ENCODE measurements around the gene DPP3. TPM values are rescaled to one million over a fixed set of nuclear protein-coding genes. Genes with fewer than 3 reads are reported as not detected.

Gene DPP3
- polyA plus RNA-seq, 3 donors: 22.4 to 37.0 (median 26.7) TPM

GRCh38 chr11:66459138-66459778, 21.0 kb upstream of the DPP3 start:
- Histone ChIP-seq H3K79me2 (ENCODE audit: insufficient read depth, low read length) (no peaks in the 10 kb centered on the region), H2AFZ (ENCODE audit: insufficient read depth, low read depth, low read length, poor library complexity, severe bottlenecking) (no peak overlapping the region), H3K4me3 (replicated peaks in 1 of 3; ENCODE audit: low read depth in 2 of 3, low read length in 3 of 3) (no peak overlapping the region), H3K9ac (ENCODE audit: insufficient read depth, low read length, poor library complexity, severe bottlenecking) (no peak overlapping the region), H3K9me3 (replicated peaks in 1 of 2; ENCODE audit: control insufficient read depth in 1 of 2, insufficient read depth in 1 of 2, low read length in 2 of 2) (peaks cover 0 to 4% of the 10 kb centered on the region in 2 donors), H3K36me3 (replicated peaks in 1 of 2; ENCODE audit: control insufficient read depth in 1 of 2, insufficient read depth in 2 of 2, low read length in 2 of 2) (no peaks in the 10 kb centered on the region), H3K4me1 (ENCODE audit: control insufficient read depth in 1 of 2, insufficient read depth in 2 of 2, low read length in 2 of 2) (peaks cover 35 to 39% of the 10 kb centered on the region in 2 donors), H3K27ac (ENCODE audit: low read depth in 1 of 2, low read length in 2 of 2) (peak overlapping the region in 1 of 2 donors; percentile 20), H3K4me2 (replicated peaks; ENCODE audit: extremely low read depth, low read length, poor library complexity, severe bottlenecking) (peak overlapping the region; percentile 11), H3K27me3 (ENCODE audit: control insufficient read depth in 2 of 2, insufficient read depth in 2 of 2, low read length in 2 of 2) (peaks cover 0 to 7% of the 10 kb centered on the region in 2 donors), H4K20me1 (ENCODE audit: insufficient read depth, low read length) (no peaks in the 10 kb centered on the region)
- Mint-ChIP-seq H3K27ac (peak overlapping the region in 6 of 7 donors; percentile 14 to 64 (median 24)), H3K4me1 (peaks cover 38% of the 10 kb centered on the region), H3K9me3 (peaks cover 0 to 10% (median 3%) of the 10 kb centered on the region in 7 donors), H3K36me3 (no peaks in the 10 kb centered on the region), H3K27me3 (ENCODE audit: low read depth in 3 of 3) (peaks cover 2 to 16% (median 6%) of the 10 kb centered on the region in 3 donors), H3K4me3 (no peak overlapping the region)
- 76% methylated on average over 3 of the region's 5 CpGs for WGBS (ENCODE audit: insufficient coverage)
- peak in 1 of 3 donors; percentile 27 for DNase-seq
- TF ChIP-seq CTCF (IDR thresholded peaks at IDR 0.05): no peak
- intact Hi-C loops (cut with micrococcal nuclease): no loop called here

- peaks cover 42 to 52% of the 10 kb centered on the region in 2 donors for H3K4me1 ChIP-seq (ENCODE audit: control insufficient read depth in 1 of 2, insufficient read depth in 2 of 2, low read length in 2 of 2)
- H3K9ac ChIP-seq (ENCODE audit: insufficient read depth, low read length, poor library complexity, severe bottlenecking): no peak overlapping the region
- Mint-ChIP-seq H3K4me1 (peaks cover 47% of the 10 kb centered on the region), H3K9me3 (peaks cover 0 to 10% (median 3%) of the 10 kb centered on the region in 7 donors), H3K27ac (no peak overlapping the region), H3K4me3 (no peak overlapping the region), H3K36me3 (no peaks in the 10 kb centered on the region), H3K27me3 (ENCODE audit: low read depth in 3 of 3) (peaks cover 0 to 8% (median 2%) of the 10 kb centered on the region in 3 donors)
- no peak for DNase-seq
- TF ChIP-seq CTCF (IDR thresholded peaks at IDR 0.05): no peak
- peaks cover 0 to 4% of the 10 kb centered on the region in 2 donors for H3K9me3 ChIP-seq (replicated peaks in 1 of 2; ENCODE audit: control insufficient read depth in 1 of 2, insufficient read depth in 1 of 2, low read length in 2 of 2)
- H3K27ac ChIP-seq (ENCODE audit: low read depth in 1 of 2, low read length in 2 of 2): no peak overlapping the region
- no peaks in the 10 kb centered on the region for H3K27me3 ChIP-seq (ENCODE audit: control insufficient read depth in 2 of 2, insufficient read depth in 2 of 2, low read length in 2 of 2)
- H3K4me3 ChIP-seq (replicated peaks in 1 of 3; ENCODE audit: low read depth in 2 of 3, low read length in 3 of 3): no peak overlapping the region
- H4K20me1 ChIP-seq (ENCODE audit: insufficient read depth, low read length): no peaks in the 10 kb centered on the region
- H3K4me2 ChIP-seq (replicated peaks; ENCODE audit: extremely low read depth, low read length, poor library complexity, severe bottlenecking): no peak overlapping the region
- intact Hi-C loops (cut with micrococcal nuclease): no loop called here
- H3K36me3 ChIP-seq (replicated peaks in 1 of 2; ENCODE audit: control insufficient read depth in 1 of 2, insufficient read depth in 2 of 2, low read length in 2 of 2): no peaks in the 10 kb centered on the region
- H3K79me2 ChIP-seq (ENCODE audit: insufficient read depth, low read length): no peaks in the 10 kb centered on the region
- no peak overlapping the region for H2AFZ ChIP-seq (ENCODE audit: insufficient read depth, low read depth, low read length, poor library complexity, severe bottlenecking)
Measured at GRCh38 chr11:66462010-66462409, 18.2 kb upstream of the DPP3 start.

Data from CD14-positive monocyte (primary cell).